Osteoblast (primary cell): ENCODE measurements around the gene EGLN2. TPM values are rescaled to one million over a fixed set of nuclear protein-coding genes. Genes with fewer than 3 reads are reported as not detected.

Experiments used
- DNase-seq: peaks from one replicate; pipeline ENCODE4 v3.0.0; 2011; ENCODE audit warnings: low spot score, mixed read lengths; ENCODE audit not compliant: insufficient read length; ENCODE audit errors: missing footprints
- H2AFZ ChIP-seq: 2 replicates; pipeline ENCODE4 v1.6.0; 2011; ENCODE audit warnings: mild to moderate bottlenecking, low read length
- H3K27ac ChIP-seq: 2 replicates; pipeline ENCODE4 v1.5.1; 2011; ENCODE audit warnings: mild to moderate bottlenecking, low read depth, low read length, moderate library complexity
- H3K27me3 ChIP-seq: 2 replicates; pipeline ENCODE4 v1.6.0; 2012; ENCODE audit warnings: mild to moderate bottlenecking, control low read depth, inconsistent platforms, low read length, moderate library complexity; ENCODE audit not compliant: insufficient read depth
- H3K36me3 ChIP-seq: 2 replicates; pipeline ENCODE4 v1.5.1; 2011; ENCODE audit warnings: mild to moderate bottlenecking, low read length, control low read depth, moderate library complexity; ENCODE audit not compliant: insufficient read depth
- H3K4me1 ChIP-seq: 2 replicates; pipeline ENCODE4 v1.5.1; 2011; ENCODE audit warnings: mild to moderate bottlenecking, low read length, control low read depth, moderate library complexity; ENCODE audit not compliant: insufficient read depth
- H3K4me2 ChIP-seq: 2 replicates; pipeline ENCODE4 v1.6.0; 2011; ENCODE audit warnings: mild to moderate bottlenecking, low read length; ENCODE audit not compliant: insufficient read depth
- H3K4me3 ChIP-seq: fragments of 200-600 bp; sonication (generic); 3 replicates; pipeline ENCODE4 v1.5.1; 2012; ENCODE audit warnings: mild to moderate bottlenecking, low read length, inconsistent platforms; ENCODE audit not compliant: insufficient read depth
- H3K79me2 ChIP-seq: 2 replicates; pipeline ENCODE4 v1.6.0; 2012; ENCODE audit warnings: mild to moderate bottlenecking, low read length, control low read depth, inconsistent platforms; ENCODE audit not compliant: insufficient read depth
- H3K9me3 ChIP-seq: 2 replicates; pipeline ENCODE4 v1.5.1; 2011; ENCODE audit warnings: low read depth, low read length, control low read depth
- H4K20me1 ChIP-seq: 2 replicates; pipeline ENCODE4 v1.6.0; 2012; ENCODE audit warnings: mild to moderate bottlenecking, low read length, control low read depth; ENCODE audit not compliant: insufficient read depth
- total RNA-seq: library from RNA; depleted of rRNA; stranded (reverse); fragments of >200 nt; gene quantifications from 2 replicates; pipeline ENCODE4 v1.2.3, GENCODE V29; 2012
- TF ChIP-seq, protein P1 (sequence below): IDR thresholded peaks from 2 replicates; pipeline ENCODE4 v1.5.1; 2011; ENCODE audit warnings: mild to moderate bottlenecking, low read depth, low read length, moderate library complexity; ENCODE audit errors: extremely low read depth

Gene EGLN2
- total RNA-seq, 1 donor = 69.8 TPM

GRCh38 chr19:40756502-40757110, 42.4 kb upstream of the EGLN2 start:
- peaks cover 13% of the 10 kb centered on the region for H3K4me1 ChIP-seq
- H3K27ac ChIP-seq = no peak overlapping the region
- DNase-seq = no peak
- H4K20me1 ChIP-seq = peaks cover 27% of the 10 kb centered on the region
- peaks cover 66% of the 10 kb centered on the region for H3K79me2 ChIP-seq
- H3K36me3 ChIP-seq = peaks cover 51% of the 10 kb centered on the region
- H3K4me3 ChIP-seq = no peak overlapping the region
- H3K27me3 ChIP-seq = no peaks in the 10 kb centered on the region
- H3K4me2 ChIP-seq = no peak overlapping the region
- H3K9me3 ChIP-seq = no peaks in the 10 kb centered on the region
- H2AFZ ChIP-seq = no peak overlapping the region
- TF ChIP-seq, protein P1, sequence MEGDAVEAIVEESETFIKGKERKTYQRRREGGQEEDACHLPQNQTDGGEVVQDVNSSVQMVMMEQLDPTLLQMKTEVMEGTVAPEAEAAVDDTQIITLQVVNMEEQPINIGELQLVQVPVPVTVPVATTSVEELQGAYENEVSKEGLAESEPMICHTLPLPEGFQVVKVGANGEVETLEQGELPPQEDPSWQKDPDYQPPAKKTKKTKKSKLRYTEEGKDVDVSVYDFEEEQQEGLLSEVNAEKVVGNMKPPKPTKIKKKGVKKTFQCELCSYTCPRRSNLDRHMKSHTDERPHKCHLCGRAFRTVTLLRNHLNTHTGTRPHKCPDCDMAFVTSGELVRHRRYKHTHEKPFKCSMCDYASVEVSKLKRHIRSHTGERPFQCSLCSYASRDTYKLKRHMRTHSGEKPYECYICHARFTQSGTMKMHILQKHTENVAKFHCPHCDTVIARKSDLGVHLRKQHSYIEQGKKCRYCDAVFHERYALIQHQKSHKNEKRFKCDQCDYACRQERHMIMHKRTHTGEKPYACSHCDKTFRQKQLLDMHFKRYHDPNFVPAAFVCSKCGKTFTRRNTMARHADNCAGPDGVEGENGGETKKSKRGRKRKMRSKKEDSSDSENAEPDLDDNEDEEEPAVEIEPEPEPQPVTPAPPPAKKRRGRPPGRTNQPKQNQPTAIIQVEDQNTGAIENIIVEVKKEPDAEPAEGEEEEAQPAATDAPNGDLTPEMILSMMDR = no peak

- DNase-seq = no peak
- H3K4me2 ChIP-seq = no peak overlapping the region
- H3K4me1 ChIP-seq = peaks cover 6% of the 10 kb centered on the region
- H4K20me1 ChIP-seq = peaks cover 27% of the 10 kb centered on the region
- no peak overlapping the region for H2AFZ ChIP-seq
- TF ChIP-seq, protein P1 = no peak
- no peak overlapping the region for H3K4me3 ChIP-seq
- peaks cover 49% of the 10 kb centered on the region for H3K79me2 ChIP-seq
- H3K27ac ChIP-seq = no peak overlapping the region
- H3K27me3 ChIP-seq = no peaks in the 10 kb centered on the region
- no peaks in the 10 kb centered on the region for H3K9me3 ChIP-seq
- peaks cover 70% of the 10 kb centered on the region for H3K36me3 ChIP-seq
These were observed 40.5 kb upstream of the EGLN2 start for GRCh38 chr19:40758491-40758890.

- Histone ChIP-seq H4K20me1 (peaks cover 25% of the 10 kb centered on the region), H3K4me1 (peaks cover 4% of the 10 kb centered on the region), H2AFZ (no peak overlapping the region), H3K36me3 (peaks cover 75% of the 10 kb centered on the region), H3K9me3 (no peaks in the 10 kb centered on the region), H3K79me2 (peaks cover 42% of the 10 kb centered on the region), H3K4me3 (no peak overlapping the region), H3K27me3 (no peaks in the 10 kb centered on the region), H3K27ac (no peak overlapping the region), H3K4me2 (no peak overlapping the region)
- no peak for DNase-seq
- TF ChIP-seq, protein P1 = no peak
These were observed 39.6 kb upstream of the EGLN2 start for GRCh38 chr19:40759352-40759751.

GRCh38 chr19:40762754-40763470, 36.1 kb upstream of the EGLN2 start:
- Histone ChIP-seq H4K20me1 (no peaks in the 10 kb centered on the region), H3K4me2 (no peak overlapping the region), H2AFZ (no peak overlapping the region), H3K4me3 (no peak overlapping the region), H3K4me1 (no peaks in the 10 kb centered on the region), H3K27ac (no peak overlapping the region), H3K36me3 (peaks cover 74% of the 10 kb centered on the region), H3K27me3 (no peaks in the 10 kb centered on the region), H3K79me2 (peaks cover 9% of the 10 kb centered on the region), H3K9me3 (no peaks in the 10 kb centered on the region)
- TF ChIP-seq, protein P1 = no peak
- peak; percentile 57 for DNase-seq
